CD4-positive, alpha-beta T cell treated with Interleukin-17A for 4 hours (primary cell): Measurements from ENCODE around the gene TC2N.
"Not testable (repeated sequence)": the region's sequence is repeated elsewhere in the genome, so short reads cannot be mapped to it uniquely, and the experiment has no call there.

Source experiments
- DNase-seq: peaks from one replicate; pipeline ENCODE4 v3.0.0-alpha.2; 2020; ENCODE audit warnings: mixed read lengths

TC2N gene

GRCh38 chr14:91830777-91831176, 36.6 kb downstream of the TC2N start:
- DNase-seq = no peak

- no peak for DNase-seq
Measured at GRCh38 chr14:91829511-91829910, 37.8 kb downstream of the TC2N start.

- no peak for DNase-seq
Measured at GRCh38 chr14:91827746-91828145, 39.6 kb downstream of the TC2N start.

DNA sequence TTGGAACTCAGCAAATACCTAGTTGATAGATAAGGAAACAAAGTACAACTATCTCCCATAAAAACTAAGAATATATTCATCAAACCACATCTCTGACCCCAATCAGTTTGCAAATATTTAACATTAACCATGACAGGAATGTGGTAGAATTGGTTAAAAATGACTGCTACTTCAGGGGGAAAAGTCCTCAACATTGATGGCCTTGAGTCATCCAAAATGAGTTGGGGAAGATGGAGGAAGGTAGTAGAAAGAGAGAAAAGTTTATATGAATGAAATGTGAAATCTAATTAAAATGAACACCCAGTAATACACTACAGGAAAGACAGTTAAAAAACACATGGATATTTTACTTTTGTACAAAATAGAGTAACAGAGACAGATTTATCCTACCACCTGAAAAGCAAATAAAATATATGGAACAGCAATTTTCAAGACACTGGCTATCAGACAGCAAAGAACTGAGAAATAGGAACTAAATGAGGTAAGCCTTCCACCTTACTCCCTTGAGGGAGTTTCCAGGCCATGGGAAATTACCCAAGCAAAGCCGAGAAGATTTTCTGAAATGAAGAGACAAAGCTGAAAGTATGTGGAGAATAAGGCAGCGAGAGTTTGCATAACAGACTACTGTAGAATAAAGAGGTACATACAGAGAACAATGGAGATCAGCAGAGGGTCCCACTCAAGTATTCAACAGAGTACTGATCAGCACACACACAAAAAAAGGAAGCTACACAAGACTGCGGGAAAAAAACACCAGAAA, 49.6 kb downstream of the TC2N start:
- DNase-seq = no peak

DNA sequence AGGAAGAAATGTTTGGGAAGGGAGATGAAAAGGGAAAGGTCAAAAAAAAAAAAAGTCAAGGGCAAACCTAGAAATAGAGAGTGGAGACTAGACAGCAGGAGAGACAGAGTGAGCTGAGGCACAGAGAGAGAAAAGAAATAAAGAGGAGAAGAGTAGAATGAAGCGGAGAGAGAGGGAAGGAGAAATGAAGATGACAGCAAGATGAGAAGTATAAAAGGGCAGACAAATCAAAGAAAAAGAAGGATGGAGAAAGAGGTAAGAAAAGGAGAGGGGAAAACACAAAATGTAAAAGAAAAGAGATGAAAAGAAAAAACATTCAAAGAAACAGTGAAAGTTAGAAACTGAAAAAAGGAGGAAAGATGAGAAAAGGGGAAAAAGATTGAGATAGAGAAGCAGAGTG, 53.0 kb downstream of the TC2N start:
- no peak for DNase-seq

DNA sequence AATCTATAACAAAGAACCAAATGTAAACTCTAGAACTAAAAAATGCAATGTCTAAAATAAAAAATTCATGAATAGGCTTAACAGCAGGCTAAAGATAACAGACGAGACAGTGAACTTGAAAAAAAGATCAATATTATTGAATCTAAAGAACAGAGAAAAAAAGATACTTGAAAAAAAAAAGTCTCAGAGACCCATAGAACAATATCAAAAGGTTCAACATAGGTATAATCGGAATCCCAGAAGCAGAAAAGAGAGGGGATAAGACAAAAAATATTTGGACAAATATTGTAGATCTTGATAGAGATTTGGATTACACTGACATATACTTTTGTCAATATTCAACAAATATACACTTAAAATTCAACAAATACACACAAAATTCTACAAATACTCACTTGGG, 56.6 kb downstream of the TC2N start:
- no peak for DNase-seq

- DNase-seq = no peak
Measured at GRCh38 chr14:91806716-91807115, 60.6 kb downstream of the TC2N start.

DNA sequence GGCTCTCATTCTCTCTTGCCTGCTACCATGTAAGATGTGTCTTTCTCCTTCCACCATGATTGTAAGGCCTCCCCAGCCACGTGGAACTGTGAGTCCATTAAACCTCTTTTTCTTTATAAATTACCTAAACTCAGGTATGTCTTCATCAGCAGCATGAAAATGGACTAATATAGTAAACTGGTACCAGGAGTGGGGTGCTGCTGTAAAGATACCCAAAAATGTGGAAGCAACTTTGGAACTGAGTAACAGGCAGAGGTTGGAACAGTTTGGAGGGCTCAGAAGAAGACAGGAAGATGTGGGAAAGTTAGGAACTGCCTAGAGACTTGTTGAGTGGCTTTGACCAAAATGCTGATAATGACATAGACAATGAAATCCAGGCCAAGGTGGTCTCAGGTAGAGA, 61.2 kb downstream of the TC2N start:
- not testable (repeated sequence) for DNase-seq

- DNase-seq = no peak
Measured at GRCh38 chr14:91805659-91806058, 61.7 kb downstream of the TC2N start.

GRCh38 chr14:91801358-91801757, 66.0 kb downstream of the TC2N start:
- no peak for DNase-seq

DNA sequence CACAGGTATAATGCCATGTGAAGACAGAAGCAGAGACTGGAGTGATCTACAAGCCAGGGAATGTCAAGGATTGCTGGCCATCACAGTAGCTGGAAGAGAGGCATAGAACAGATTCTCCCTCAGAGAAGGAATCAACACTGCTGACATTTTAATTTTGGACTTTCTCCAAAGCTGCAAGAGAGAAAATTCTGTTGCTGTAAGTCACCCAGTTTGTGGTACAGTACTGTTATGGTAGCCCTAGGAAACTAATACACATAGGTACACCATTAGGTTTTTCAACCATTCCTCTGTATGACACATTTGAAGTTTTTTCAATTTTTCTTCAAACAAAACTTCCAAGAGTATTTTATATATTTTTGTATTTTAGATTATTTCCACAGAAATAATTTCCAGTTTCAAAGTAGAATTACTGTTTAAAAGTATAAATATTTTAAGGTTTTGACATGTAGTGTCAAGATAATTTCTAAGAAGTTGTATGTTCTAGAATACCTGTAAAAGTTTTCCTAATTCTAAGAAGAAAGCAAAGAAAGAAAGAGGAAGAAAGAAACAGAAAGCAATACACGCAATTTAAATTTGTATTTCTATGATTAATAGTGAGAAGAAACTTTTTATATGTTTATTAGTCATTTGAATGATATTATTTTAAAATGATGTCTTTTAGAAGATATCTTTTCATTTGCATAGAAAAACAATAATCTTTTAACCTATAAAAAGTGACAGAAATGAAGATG, 70.6 kb downstream of the TC2N start:
- no peak for DNase-seq

- no peak for DNase-seq
Measured at GRCh38 chr14:91793704-91794103, 73.6 kb downstream of the TC2N start.

- DNase-seq = no peak
Measured at GRCh38 chr14:91786188-91786587, 81.1 kb downstream of the TC2N start.

DNA sequence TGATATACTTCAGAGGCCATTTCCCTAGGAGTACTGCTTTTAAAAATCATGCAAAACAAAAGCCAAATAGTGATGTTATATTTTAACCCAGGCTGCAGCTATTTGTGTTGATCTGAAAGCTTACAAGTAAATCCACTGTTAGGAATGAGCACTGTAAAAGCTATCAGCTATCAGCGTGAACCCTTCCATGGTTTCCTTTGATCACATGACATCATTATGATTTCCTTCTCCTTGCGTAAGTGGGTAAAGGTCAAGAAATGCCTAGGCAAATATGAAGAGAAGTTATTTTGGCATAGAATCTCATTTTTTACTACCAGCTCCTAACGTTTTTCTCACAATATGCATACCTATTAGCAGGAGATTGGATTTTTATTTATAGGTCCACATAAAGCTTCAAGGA, 86.9 kb downstream of the TC2N start:
- DNase-seq = no peak

DNA sequence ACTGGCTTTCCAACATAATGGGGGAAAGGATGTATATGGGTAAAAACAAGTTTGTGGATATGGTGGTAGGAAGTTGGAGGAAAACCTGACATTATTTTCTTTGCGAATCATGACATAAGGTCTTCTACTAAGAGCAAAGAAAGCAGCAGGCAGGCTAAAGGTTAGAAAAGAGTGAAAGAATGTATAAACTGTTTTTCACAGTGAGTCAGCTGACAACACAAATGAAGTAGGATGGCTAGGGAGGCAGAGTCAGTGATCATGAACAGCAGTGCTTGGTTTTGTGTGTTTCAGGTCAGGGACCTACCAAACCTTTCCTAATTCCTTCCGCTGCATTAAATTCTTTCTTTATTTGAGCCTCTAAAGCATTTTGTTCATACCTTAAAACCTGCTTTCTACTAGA, 89.1 kb downstream of the TC2N start:
- no peak for DNase-seq

- DNase-seq = no peak
Measured at GRCh38 chr14:91774140-91775096, 92.9 kb downstream of the TC2N start.

DNA sequence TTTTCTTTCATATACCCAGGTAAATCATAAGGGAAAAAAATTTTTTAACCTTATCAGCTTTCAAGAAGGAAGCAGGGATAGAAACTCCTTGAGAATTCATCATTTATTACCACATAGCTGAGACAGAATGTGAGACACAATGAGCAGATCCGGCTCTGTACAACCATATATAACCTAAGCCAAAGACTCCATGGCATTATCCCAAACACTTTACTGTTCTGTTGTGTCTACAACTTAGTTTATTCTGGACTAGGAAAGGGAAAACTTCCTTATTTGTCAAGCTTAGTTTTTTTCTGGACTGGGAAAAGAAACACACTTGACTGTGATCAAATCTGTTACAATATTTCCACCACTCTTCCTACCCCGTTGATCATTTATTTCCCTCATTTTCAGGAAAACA, 97.2 kb downstream of the TC2N start:
- DNase-seq = no peak

DNA sequence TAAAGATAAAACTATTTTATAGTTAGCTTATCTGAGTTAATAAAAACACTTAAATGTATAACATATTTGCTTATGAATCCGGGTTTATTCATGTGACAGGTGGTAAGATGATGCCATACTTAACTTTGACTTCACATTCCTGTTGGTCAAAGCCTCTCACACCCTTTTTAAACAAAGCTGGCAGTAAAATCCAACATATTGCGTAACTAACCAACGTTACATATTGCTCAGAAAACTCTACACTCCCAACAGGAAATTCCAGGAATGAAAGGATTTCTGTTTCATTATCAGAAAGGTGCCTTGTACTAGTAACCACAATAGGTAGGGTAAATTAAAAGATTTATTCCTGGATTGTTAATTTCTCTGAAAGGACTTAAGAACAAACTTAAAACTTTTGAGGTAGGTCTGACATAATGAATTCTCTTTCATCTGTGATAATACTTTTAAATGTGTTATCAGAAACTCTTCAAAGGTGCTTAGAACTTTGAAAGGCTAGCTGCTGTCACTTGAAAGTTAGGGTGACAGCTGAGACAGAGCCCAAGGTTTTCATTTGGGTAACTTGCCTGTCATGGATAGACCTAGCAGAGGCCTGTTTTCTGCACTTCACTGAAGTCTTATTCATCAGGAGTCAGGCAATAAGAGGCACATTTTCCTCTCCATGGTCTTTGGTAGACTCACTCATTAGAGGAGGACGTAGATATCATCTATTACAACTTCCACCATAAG, 111.6 kb downstream of the TC2N start:
- no peak for DNase-seq

GRCh38 chr14:91754819-91755218, 112.5 kb downstream of the TC2N start:
- no peak for DNase-seq

DNA sequence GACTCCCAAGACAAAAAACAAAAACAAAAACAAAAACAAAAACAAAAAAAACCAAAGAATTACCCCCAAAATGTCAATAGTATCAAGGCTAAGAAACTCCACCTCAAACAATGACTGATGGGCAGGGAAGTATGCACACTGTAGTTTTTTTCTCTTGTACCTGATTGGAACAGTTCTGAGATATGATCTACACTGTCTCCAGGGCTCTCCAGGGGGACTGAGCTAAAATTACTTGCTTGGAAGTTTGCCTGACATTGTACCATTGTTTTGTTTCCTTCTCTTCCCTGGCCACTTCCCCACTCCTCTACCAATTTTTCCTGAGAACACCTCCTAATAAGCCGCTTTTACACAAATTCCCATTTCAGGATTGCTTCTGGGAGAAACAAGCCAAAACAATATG, 113.2 kb downstream of the TC2N start:
- no peak for DNase-seq

- DNase-seq = no peak
Measured at GRCh38 chr14:91753501-91754128, 113.7 kb downstream of the TC2N start.

- DNase-seq = no peak
Measured at GRCh38 chr14:91752961-91753360, 114.4 kb downstream of the TC2N start.
